A549 (cell line): ENCODE data around the gene PM20D1. TPM values are rescaled to one million over a fixed set of nuclear protein-coding genes. Genes with fewer than 3 reads are reported as not detected.

Experiments
- ATAC-seq, 2 experiments: fragments of 200-7000 bp in 1 of 2; fragments of >200 bp in 1 of 2; cut with Nextera tagmentation in 1 of 2; cut with Tn5 transposase in 1 of 2; 3 replicates each; pipeline versions ENCODE4 v1.8.0 to v1.9.1; 2018 to 2020; ENCODE audit warnings: mild to moderate bottlenecking in 1 of 2, moderate library complexity in 1 of 2
- CTCF ChIA-PET: fragments of 300-600 bp; sonication (Branson Sonifier 250); formaldehyde crosslinking; extraction: SDS; loops from one replicate; lab custom pipeline; 2021; ENCODE audit warnings: antibody characterized with exemption, inconsistent platforms; lab: Yijun Ruan, JAX
- POLR2A ChIA-PET: fragments of 350-600 bp; formaldehyde crosslinking; extraction: SDS; loops from one replicate; lab custom pipeline; 2021; ENCODE audit warnings: antibody characterized with exemption, inconsistent platforms; lab: Yijun Ruan, JAX
- DNase-seq, 2 experiments: peaks; one replicate each; pipeline versions ENCODE4 v3.0.0 to v3.0.0-alpha.2; 2011 to 2016; ENCODE audit warnings: low read depth in 1 of 2, low spot score in 1 of 2
- FAIRE-seq: peaks from 2 replicates; lab custom pipeline; 2011; peaks lifted over from hg19 to GRCh38; lab: Jason Lieb, UNC
- H3K27ac ChIP-seq, 2 experiments: fragments of >200 bp; sonication (Bioruptor Twin); formaldehyde crosslinking; 3 replicates each; pipeline ENCODE4 v1.5.1; 2016 to 2017
- H3K4me1 ChIP-seq: fragments of >200 bp; sonication (Bioruptor Twin); formaldehyde crosslinking; 3 replicates; pipeline ENCODE4 v1.6.1; 2016
- H3K4me2 ChIP-seq: fragments of >200 bp; sonication (Bioruptor Twin); formaldehyde crosslinking; 3 replicates; pipeline ENCODE4 v1.6.1; 2016
- H3K4me3 ChIP-seq: fragments of >200 bp; sonication (Bioruptor Twin); formaldehyde crosslinking; 3 replicates; pipeline ENCODE4 v1.5.1; 2016
- H3K9me3 ChIP-seq: fragments of >200 bp; sonication (Bioruptor Twin); formaldehyde crosslinking; 3 replicates; pipeline ENCODE4 v1.6.1; 2016
- CBX2 ChIP-seq: fragments of 200-600 bp; sonication (generic); IDR thresholded peaks from 2 replicates; pipeline ENCODE4 v1.6.1; 2016; ENCODE audit warnings: low read depth, mild to moderate bottlenecking, borderline replicate concordance
- CBX8 ChIP-seq: fragments of 200-600 bp; sonication (generic); IDR thresholded peaks from 2 replicates; pipeline ENCODE4 v1.6.1; 2016
- CEBPB ChIP-seq, 2 experiments: fragments of >200 bp in 1 of 2; sonication (Bioruptor Twin) in 1 of 2; formaldehyde crosslinking in 1 of 2; IDR thresholded peaks; 2 replicates each; pipeline ENCODE4 v1.6.1; 2012 to 2016
- CHD2 ChIP-seq: fragments of 150-350 bp; IDR thresholded peaks from 2 replicates; pipeline ENCODE4 v1.6.1; 2014; ENCODE audit warnings: low read length; ENCODE audit not compliant: partially characterized antibody
- E2F6 ChIP-seq: IDR thresholded peaks from 2 replicates; pipeline ENCODE4 v1.6.1; 2012; ENCODE audit warnings: low read depth, borderline replicate concordance
- EHMT2 ChIP-seq: fragments of 200-600 bp; sonication (generic); IDR thresholded peaks from 2 replicates; pipeline ENCODE4 v1.6.1; 2016; ENCODE audit warnings: antibody characterized with exemption, low read depth, mild to moderate bottlenecking, moderate library complexity
- ELK1 ChIP-seq: fragments of 150-350 bp; IDR thresholded peaks from 2 replicates; pipeline ENCODE4 v1.6.1; 2014; ENCODE audit warnings: low read depth, mild to moderate bottlenecking, low read length
- ESRRA ChIP-seq: fragments of 150-350 bp; IDR thresholded peaks from 2 replicates; pipeline ENCODE4 v1.6.1; 2014; ENCODE audit warnings: mild to moderate bottlenecking, low read length, borderline replicate concordance
- FOXS1 ChIP-seq: fragments of 250-450 bp; sonication (Bioruptor Pico); IDR thresholded peaks from 2 replicates; pipeline ENCODE4 v1.5.0; 2020; ENCODE audit warnings: mild to moderate bottlenecking, moderate library complexity
- HDAC2 ChIP-seq: fragments of 200-600 bp; sonication (generic); IDR thresholded peaks from 2 replicates; pipeline ENCODE4 v1.6.1; 2016
- HEYL ChIP-seq: fragments of 250-450 bp; sonication (Bioruptor Pico); IDR thresholded peaks from 2 replicates; pipeline ENCODE4 v1.8.0; 2021; ENCODE audit warnings: mild to moderate bottlenecking, moderate library complexity
- HMGXB4 ChIP-seq: fragments of 250-450 bp; sonication (Bioruptor Pico); IDR thresholded peaks from 2 replicates; pipeline ENCODE4 v1.5.0; 2021; ENCODE audit warnings: mild to moderate bottlenecking, moderate library complexity, borderline replicate concordance
- HOXA7 ChIP-seq: fragments of 250-450 bp; sonication (Bioruptor Pico); IDR thresholded peaks from 2 replicates; pipeline ENCODE4 v1.5.0; 2020; ENCODE audit warnings: mild to moderate bottlenecking, moderate library complexity
- JUN ChIP-seq, 2 experiments: fragments of >200 bp; sonication (Bioruptor Twin); formaldehyde crosslinking; IDR thresholded peaks; 2 replicates in 1 of 2; 3 replicates in 1 of 2; pipeline ENCODE4 v1.6.1; 2016 to 2017
- JUNB ChIP-seq: fragments of >200 bp; sonication (Bioruptor Twin); formaldehyde crosslinking; IDR thresholded peaks from 2 replicates; pipeline ENCODE4 v1.6.1; 2016
- MYC ChIP-seq: IDR thresholded peaks from 2 replicates; pipeline ENCODE4 v1.6.1; 2012; ENCODE audit warnings: mild to moderate bottlenecking, inconsistent platforms, low read length, improper control_type of control experiment, borderline replicate concordance
- NPAS2 ChIP-seq: fragments of 250-450 bp; sonication (Bioruptor Pico); IDR thresholded peaks from 2 replicates; pipeline ENCODE4 v1.8.0; 2022; ENCODE audit warnings: mild to moderate bottlenecking, moderate library complexity, borderline replicate concordance
- PHF8 ChIP-seq: fragments of 200-600 bp; sonication (generic); IDR thresholded peaks from 2 replicates; pipeline ENCODE4 v1.6.1; 2016; ENCODE audit warnings: low read depth, mild to moderate bottlenecking, antibody characterized with exemption, moderate library complexity, borderline replicate concordance
- POLR2A ChIP-seq: IDR thresholded peaks from 2 replicates; pipeline ENCODE4 v1.6.1; 2012; ENCODE audit warnings: mild to moderate bottlenecking, low read length
- RARB ChIP-seq: fragments of 250-450 bp; sonication (Bioruptor Pico); IDR thresholded peaks from 2 replicates; pipeline ENCODE4 v1.8.0; 2021; ENCODE audit warnings: mild to moderate bottlenecking, moderate library complexity
- RCOR1 ChIP-seq: fragments of 150-350 bp; IDR thresholded peaks from 2 replicates; pipeline ENCODE4 v1.6.1; 2014; ENCODE audit warnings: antibody characterized with exemption, low read length, low read depth
- TFCP2L1 ChIP-seq: fragments of 250-450 bp; sonication (Bioruptor Pico); IDR thresholded peaks from 2 replicates; pipeline ENCODE4 v1.5.0; 2021; ENCODE audit warnings: mild to moderate bottlenecking
- TP53 ChIP-seq: fragments of 250-450 bp; sonication (Bioruptor Pico); IDR thresholded peaks from 2 replicates; pipeline ENCODE4 v1.5.0; 2021; ENCODE audit warnings: mild to moderate bottlenecking, moderate library complexity
- ZFP36 ChIP-seq: fragments of 450-650 bp; IDR thresholded peaks from 2 replicates; pipeline ENCODE4 v1.6.1; 2014; ENCODE audit warnings: borderline replicate concordance; ENCODE audit not compliant: partially characterized antibody
- WGBS: methylation state at CpG from one replicate; pipeline ENCODE4 v1.1.6; 2017; ENCODE audit errors: missing lambda C conversion rate; 5-methylcytosine and 5-hydroxymethylcytosine counted together
- polyA minus RNA-seq: library from RNA; depleted of rRNA, polyadenylated mRNA; stranded (reverse); fragments of >200 nt; gene quantifications from 2 replicates; pipeline ENCODE4 v1.2.3, GENCODE V29; 2011; rRNA and poly(A)+ RNA removed
- polyA plus RNA-seq, 4 experiments: library from polyadenylated mRNA; depleted of rRNA in 3 of 4; stranded (reverse); fragments of >200 nt; fragmentation: RNase III in 1 of 4; extraction: RNeasy Plus Mini Kit Qiagen cat#74134 plus additional on column Dnase treatment in 1 of 4; gene quantifications; 2 replicates in 3 of 4; 3 replicates in 1 of 4; pipeline ENCODE4 v1.2.3, GENCODE V29; 2011 to 2017
- TF ChIP-seq, protein P1 (sequence below): fragments of 250-450 bp; sonication (Bioruptor Pico); IDR thresholded peaks from 2 replicates; pipeline ENCODE4 v1.5.0; 2020; ENCODE audit warnings: low read depth, mild to moderate bottlenecking, moderate library complexity
- TF ChIP-seq, protein P2 (sequence below): fragments of >200 bp; sonication (Bioruptor Twin); formaldehyde crosslinking; IDR thresholded peaks from 3 replicates; pipeline ENCODE4 v1.5.1; 2016

Gene PM20D1
- not detected in 2 replicates for polyA plus RNA-seq (2011; rRNA removed)
- not detected in 2 replicates for polyA plus RNA-seq (2012; cell fraction: cytosol; rRNA removed)
- not detected in 2 replicates for polyA plus RNA-seq (2012; cell fraction: nucleus; rRNA removed)
- not detected in 3 replicates for polyA plus RNA-seq (2017; fragmentation: RNase III; extraction: RNeasy Plus Mini Kit Qiagen cat#74134 plus additional on column Dnase treatment)
- polyA minus RNA-seq = not detected in 2 replicates

GRCh38 chr1:205849619-205850355 lies at the start of gene PM20D1:
TSS of gene PM20D1 (minus strand) at chr1:205850132. CDS start at chr1:205850072, 60 bp downstream.
- Histone ChIP-seq H3K4me3 (no peak within 1 kb of the TSS), H3K4me2 (no peak within 1 kb of the TSS), H3K9me3 (peaks cover 17% of the 10 kb centered on the region; the same call in 2 of the 3 replicates), H3K27ac (no peak within 1 kb of the TSS), H3K4me1 (no peaks in the 10 kb centered on the region)
- ATAC-seq (no peak; a peak in 1 of 6 replicates), DNase-seq (no peak), FAIRE-seq (no peak)
- CTCF ChIA-PET = interaction anchor here (1.3 to 1.9 kb wide), 4 partner anchors 58 to 127 kb away, joined by 4 to 9 read pairs (median 4); no protein-coding TSS in a partner anchor
- TF ChIP-seq MYC = no peak
- no peak for TF ChIP-seq RARB (CRISPR knock-in tag)
- TF ChIP-seq JUN (IDR thresholded peaks at IDR 0.05) = no peak
- TF ChIP-seq NPAS2 (CRISPR knock-in tag) = no peak
- no peak for TF ChIP-seq JUNB
- TF ChIP-seq E2F6 = no peak
- TF ChIP-seq HDAC2 = no peak
- TF ChIP-seq HOXA7 (CRISPR knock-in tag) = no peak
- TF ChIP-seq FOXS1 = no peak
- no peak for TF ChIP-seq CBX2
- no peak for TF ChIP-seq RCOR1
- no peak for TF ChIP-seq POLR2A
- TF ChIP-seq ELK1 = no peak
- TF ChIP-seq CBX8 = no peak
- WGBS = 86% methylated on average over 39 of the region's 39 CpGs
- POLR2A ChIA-PET = no interaction called here

DNA sequence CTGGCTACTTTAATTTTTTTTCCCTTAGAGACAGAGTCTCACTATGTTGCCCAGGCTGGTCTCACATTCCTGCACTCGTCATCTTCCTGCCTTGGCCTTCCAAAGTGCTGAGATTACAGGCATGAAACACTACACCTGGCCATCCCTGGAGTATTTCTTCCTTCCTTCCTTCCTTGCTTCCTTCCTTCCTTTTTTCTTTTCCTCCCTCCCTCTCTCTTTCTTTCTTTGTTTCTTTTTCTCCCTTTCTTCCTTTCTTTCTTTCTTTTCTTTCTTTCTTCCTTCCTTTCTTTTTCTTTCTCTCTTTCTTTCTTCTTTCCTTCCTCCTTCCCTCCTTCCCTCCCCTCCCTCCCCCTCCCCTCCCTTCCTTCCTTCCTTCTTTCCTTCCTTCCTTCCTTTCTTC lies 46.4 kb upstream of the PM20D1 start:
- ATAC-seq (no peak), DNase-seq (no peak)
- no peak overlapping the region for H3K4me3 ChIP-seq
- no peak overlapping the region for H3K27ac ChIP-seq
- CTCF ChIA-PET = interaction anchor here (0.8 to 2.1 kb wide), 5 partner anchors 11 to 687 kb away, joined by 3 to 11 read pairs (median 5); no protein-coding TSS in a partner anchor
- WGBS = 61% methylated on average over 1 of the region's 1 CpG
- no peaks in the 10 kb centered on the region for H3K4me1 ChIP-seq
- TF ChIP-seq ESRRA (no peak), FOXS1 (no peak), CHD2 (no peak), ELK1 (no peak), CEBPB (IDR thresholded peaks at IDR 0.05) (no peak), RARB (CRISPR knock-in tag) (no peak), TFCP2L1 (CRISPR knock-in tag) (no peak), CBX8 (no peak), HEYL (CRISPR knock-in tag) (no peak), RCOR1 (no peak), PHF8 (no peak), HMGXB4 (CRISPR knock-in tag) (no peak), HDAC2 (no peak), ZFP36 (no peak), TP53 (CRISPR knock-in tag) (no peak), EHMT2 (no peak), CBX2 (no peak)
- TF ChIP-seq, protein P1, sequence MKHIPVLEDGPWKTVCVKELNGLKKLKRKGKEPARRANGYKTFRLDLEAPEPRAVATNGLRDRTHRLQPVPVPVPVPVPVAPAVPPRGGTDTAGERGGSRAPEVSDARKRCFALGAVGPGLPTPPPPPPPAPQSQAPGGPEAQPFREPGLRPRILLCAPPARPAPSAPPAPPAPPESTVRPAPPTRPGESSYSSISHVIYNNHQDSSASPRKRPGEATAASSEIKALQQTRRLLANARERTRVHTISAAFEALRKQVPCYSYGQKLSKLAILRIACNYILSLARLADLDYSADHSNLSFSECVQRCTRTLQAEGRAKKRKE (CRISPR knock-in tag) = no peak
- TF ChIP-seq, protein P2, sequence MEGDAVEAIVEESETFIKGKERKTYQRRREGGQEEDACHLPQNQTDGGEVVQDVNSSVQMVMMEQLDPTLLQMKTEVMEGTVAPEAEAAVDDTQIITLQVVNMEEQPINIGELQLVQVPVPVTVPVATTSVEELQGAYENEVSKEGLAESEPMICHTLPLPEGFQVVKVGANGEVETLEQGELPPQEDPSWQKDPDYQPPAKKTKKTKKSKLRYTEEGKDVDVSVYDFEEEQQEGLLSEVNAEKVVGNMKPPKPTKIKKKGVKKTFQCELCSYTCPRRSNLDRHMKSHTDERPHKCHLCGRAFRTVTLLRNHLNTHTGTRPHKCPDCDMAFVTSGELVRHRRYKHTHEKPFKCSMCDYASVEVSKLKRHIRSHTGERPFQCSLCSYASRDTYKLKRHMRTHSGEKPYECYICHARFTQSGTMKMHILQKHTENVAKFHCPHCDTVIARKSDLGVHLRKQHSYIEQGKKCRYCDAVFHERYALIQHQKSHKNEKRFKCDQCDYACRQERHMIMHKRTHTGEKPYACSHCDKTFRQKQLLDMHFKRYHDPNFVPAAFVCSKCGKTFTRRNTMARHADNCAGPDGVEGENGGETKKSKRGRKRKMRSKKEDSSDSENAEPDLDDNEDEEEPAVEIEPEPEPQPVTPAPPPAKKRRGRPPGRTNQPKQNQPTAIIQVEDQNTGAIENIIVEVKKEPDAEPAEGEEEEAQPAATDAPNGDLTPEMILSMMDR = no peak
- TF ChIP-seq, all 56 proteins: peak for 0
- peaks cover 18% of the 10 kb centered on the region for H3K9me3 ChIP-seq
- no peak overlapping the region for H3K4me2 ChIP-seq
- POLR2A ChIA-PET = no interaction called here
- FAIRE-seq = no peak
